GM23338 (cell line): ENCODE measurements around the gene AAGAB. TPM values are rescaled to one million over a fixed set of nuclear protein-coding genes. Genes with fewer than 3 reads are reported as not detected.

Source experiments
- ATAC-seq: fragments of 200-7000 bp; cut with Tn5 transposase; 3 replicates; pipeline ENCODE4 v1.9.1; 2020
- DNase-seq: peaks from one replicate; pipeline ENCODE4 v3.0.0-alpha.2; 2015; ENCODE audit warnings: low spot score
- H2AFZ ChIP-seq: fragments of 200-600 bp; sonication (generic); 2 replicates; pipeline ENCODE4 v1.8.0; 2016; ENCODE audit warnings: antibody characterized with exemption, mild to moderate bottlenecking, moderate library complexity
- H3F3A ChIP-seq: fragments of 200-600 bp; sonication (generic); replicated peaks from 2 replicates; pipeline ENCODE4 v1.8.0; 2017; ENCODE audit warnings: antibody characterized with exemption, mixed run types, low read depth
- H3K27ac ChIP-seq: fragments of 200-600 bp; sonication (generic); 2 replicates; pipeline ENCODE4 v1.6.1; 2016; ENCODE audit warnings: low read depth
- H3K27me3 ChIP-seq: fragments of 200-600 bp; sonication (generic); 2 replicates; pipeline ENCODE4 v1.8.0; 2016; ENCODE audit warnings: mild to moderate bottlenecking, mixed run types, moderate library complexity; ENCODE audit not compliant: insufficient read depth
- H3K36me3 ChIP-seq: fragments of 200-600 bp; sonication (generic); 2 replicates; pipeline ENCODE4 v1.8.0; 2016; ENCODE audit warnings: mild to moderate bottlenecking; ENCODE audit not compliant: insufficient read depth
- H3K4me1 ChIP-seq: fragments of 200-600 bp; sonication (generic); 2 replicates; pipeline ENCODE4 v1.8.0; 2016; ENCODE audit warnings: mild to moderate bottlenecking, moderate library complexity; ENCODE audit not compliant: insufficient read depth
- H3K4me2 ChIP-seq: fragments of 200-600 bp; sonication (generic); 2 replicates; pipeline ENCODE4 v1.7.1; 2017; ENCODE audit warnings: mixed run types
- H3K4me3 ChIP-seq: fragments of 200-600 bp; sonication (generic); 2 replicates; pipeline ENCODE4 v1.6.1; 2016; ENCODE audit warnings: mixed run types
- H3K79me2 ChIP-seq: fragments of 200-600 bp; sonication (generic); replicated peaks from 2 replicates; pipeline ENCODE4 v1.8.0; 2017; ENCODE audit warnings: mild to moderate bottlenecking; ENCODE audit not compliant: insufficient read depth
- H3K9me2 ChIP-seq: fragments of 200-600 bp; sonication (generic); 2 replicates; pipeline ENCODE4 v1.8.0; 2017; ENCODE audit not compliant: insufficient read depth
- H4K20me1 ChIP-seq: fragments of 200-600 bp; sonication (generic); replicated peaks from 2 replicates; pipeline ENCODE4 v1.8.0; 2017; ENCODE audit warnings: mild to moderate bottlenecking; ENCODE audit not compliant: insufficient read depth
- H3K27ac Mint-ChIP-seq: 2 replicates; pipeline ENCODE4 v1.8.0; 2020; ENCODE audit warnings: inconsistent platforms, mild to moderate bottlenecking, moderate library complexity, mixed read lengths
- H3K27me3 Mint-ChIP-seq: 3 replicates; pipeline ENCODE4 v1.8.0; 2022; ENCODE audit warnings: low read depth, mild to moderate bottlenecking, moderate library complexity, mixed read lengths, inconsistent platforms; ENCODE audit not compliant: insufficient read depth, poor library complexity
- H3K36me3 Mint-ChIP-seq: 3 replicates; pipeline ENCODE4 v1.8.0; 2021; ENCODE audit warnings: low read depth, mild to moderate bottlenecking, inconsistent platforms, moderate library complexity, mixed read lengths
- H3K4me1 Mint-ChIP-seq: 3 replicates; pipeline ENCODE4 v1.8.0; 2020; ENCODE audit warnings: mild to moderate bottlenecking, inconsistent platforms, mixed read lengths
- H3K4me3 Mint-ChIP-seq: 3 replicates; pipeline ENCODE4 v1.8.0; 2021; ENCODE audit warnings: moderate library complexity, mild to moderate bottlenecking, inconsistent platforms, mixed read lengths
- H3K9me3 Mint-ChIP-seq: 3 replicates; pipeline ENCODE4 v1.8.0; 2020; ENCODE audit warnings: moderate library complexity, mild to moderate bottlenecking, inconsistent platforms, mixed read lengths
- CREB1 ChIP-seq: fragments of 250-450 bp; sonication (Bioruptor Pico); IDR thresholded peaks from 2 replicates; pipeline ENCODE4 v1.5.0; 2020; ENCODE audit warnings: low read depth, mild to moderate bottlenecking, moderate library complexity
- CTCF ChIP-seq, 2 experiments: fragments of 200-600 bp in 1 of 2; sonication (generic) in 1 of 2; conservative IDR thresholded peaks; 2 replicates each; pipeline versions ENCODE4 v1.5.1 to v1.6.1; 2016 to 2017; ENCODE audit warnings: antibody characterized with exemption in 2 of 2, low read depth in 2 of 2, mild to moderate bottlenecking in 2 of 2, moderate library complexity in 1 of 2
- ETS1 ChIP-seq: IDR thresholded peaks from 2 replicates; pipeline ENCODE4 v1.6.1; 2016; ENCODE audit warnings: antibody characterized with exemption
- EZH2 ChIP-seq: fragments of 200-600 bp; sonication (generic); IDR thresholded peaks from one replicate; pipeline ENCODE4 v1.8.0; 2017; ENCODE audit warnings: antibody characterized with exemption, mild to moderate bottlenecking, low read depth; ENCODE audit not compliant: unreplicated experiment
- EZH2phosphoT487 ChIP-seq: fragments of 200-600 bp; sonication (generic); IDR thresholded peaks from one replicate; pipeline ENCODE4 v1.8.1; 2018; ENCODE audit warnings: antibody characterized with exemption; ENCODE audit not compliant: unreplicated experiment
- JUNB ChIP-seq: IDR thresholded peaks from one replicate; pipeline ENCODE4 v1.6.1; 2016; ENCODE audit warnings: antibody characterized with exemption; ENCODE audit not compliant: unreplicated experiment
- NANOG ChIP-seq: IDR thresholded peaks from 2 replicates; pipeline ENCODE4 v1.6.1; 2016; ENCODE audit warnings: antibody characterized with exemption, borderline replicate concordance
- POLR2AphosphoS5 ChIP-seq: IDR thresholded peaks from 2 replicates; pipeline ENCODE4 v1.6.1; 2016; ENCODE audit warnings: antibody characterized with exemption, low read depth
- REST ChIP-seq: IDR thresholded peaks from one replicate; pipeline ENCODE4 v1.6.1; 2018; ENCODE audit warnings: antibody characterized with exemption; ENCODE audit not compliant: unreplicated experiment
- STAT1 ChIP-seq: IDR thresholded peaks from one replicate; pipeline ENCODE4 v1.6.1; 2016; ENCODE audit warnings: antibody characterized with exemption; ENCODE audit not compliant: unreplicated experiment
- ZNF114 ChIP-seq: fragments of 250-450 bp; sonication (Bioruptor Pico); IDR thresholded peaks from 2 replicates; pipeline ENCODE4 v1.5.0; 2020; ENCODE audit warnings: mild to moderate bottlenecking, moderate library complexity
- ZNF331 ChIP-seq: fragments of 250-450 bp; sonication (Bioruptor Pico); IDR thresholded peaks from 2 replicates; pipeline ENCODE4 v1.5.0; 2020; ENCODE audit warnings: low read depth, mild to moderate bottlenecking, moderate library complexity
- ZNF462 ChIP-seq: fragments of 250-450 bp; sonication (Bioruptor Pico); IDR thresholded peaks from 2 replicates; pipeline ENCODE4 v1.5.0; 2020; ENCODE audit warnings: mild to moderate bottlenecking, moderate library complexity
- polyA plus RNA-seq: library from polyadenylated mRNA; unstranded; fragments of >200 nt; fragmentation: Nextera tagmentation; extraction: Ambion mirVana; gene quantifications from 2 replicates; pipeline ENCODE4 v1.2.1, GENCODE V29; 2016
- total RNA-seq: library from RNA; depleted of rRNA; stranded (reverse); fragments of >200 nt; shearing (Covaris generic); gene quantifications from 2 replicates; pipeline ENCODE4 v1.2.3, GENCODE V29; 2014

AAGAB gene
- total and polyA plus RNA-seq, 2 experiments from 2014 or later: 20.8 to 42.8 TPM

- H2AFZ ChIP-seq: no peak overlapping the region
- no peaks in the 10 kb centered on the region for H3K79me2 ChIP-seq
- H3K9me3 Mint-ChIP-seq: no peaks in the 10 kb centered on the region; the same call in 2 of the 3 replicates
- H3K9me2 ChIP-seq: no peaks in the 10 kb centered on the region
- DNase-seq (no peak), ATAC-seq (no peak)
- H3K27me3 Mint-ChIP-seq: peaks cover 14% of the 10 kb centered on the region
- H3K36me3 Mint-ChIP-seq: peaks cover 21% of the 10 kb centered on the region
- H3K4me3 Mint-ChIP-seq: peak overlapping the region; percentile 46
- H3K4me2 ChIP-seq: peak overlapping the region; percentile 18
- no peaks in the 10 kb centered on the region for H3K27me3 ChIP-seq
- H3K27ac ChIP-seq: peak overlapping the region; percentile 67
- H4K20me1 ChIP-seq: no peaks in the 10 kb centered on the region; the same call in 1 of the 2 replicates
- peak overlapping the region; percentile 83 for H3K27ac Mint-ChIP-seq
- H3K4me1 Mint-ChIP-seq: peaks cover 57% of the 10 kb centered on the region
- peaks cover 15% of the 10 kb centered on the region; the same call in 1 of the 2 replicates for H3F3A ChIP-seq
- peaks cover 28% of the 10 kb centered on the region for H3K4me1 ChIP-seq
- TF ChIP-seq ETS1: no peak
- no peak for TF ChIP-seq REST
- no peak for TF ChIP-seq CREB1 (CRISPR knock-in tag)
- no peak for TF ChIP-seq JUNB
- no peak for TF ChIP-seq ZNF114 (CRISPR knock-in tag)
- TF ChIP-seq CTCF (conservative IDR thresholded peaks at IDR 0.05; ENCODE audit: low read depth in 2 of 2): no peak
- TF ChIP-seq EZH2: no peak
- no peak for TF ChIP-seq POLR2AphosphoS5
- no peak for TF ChIP-seq ZNF331 (CRISPR knock-in tag)
- TF ChIP-seq NANOG: no peak
- TF ChIP-seq ZNF462 (CRISPR knock-in tag): no peak
- no peak for TF ChIP-seq STAT1
- no peak for TF ChIP-seq EZH2phosphoT487
- no peaks in the 10 kb centered on the region; the same call in 1 of the 2 replicates for H3K36me3 ChIP-seq
- peak overlapping the region; percentile 37 for H3K4me3 ChIP-seq
Observed at GRCh38 chr15:67166280-67167009, 88.0 kb downstream of the AAGAB start.
